Middle frontal gyrus (tissue), 1 donor: Measurements from ENCODE around the gene RPA4.
"Not testable (repeated sequence)": the region's sequence is repeated elsewhere in the genome, so short reads cannot be mapped to it uniquely, and the experiment has no call there.

Experiments
- DNase-seq: peaks from one replicate; pipeline ENCODE4 v3.0.0-alpha.2; 2015; ENCODE audit warnings: low spot score; ENCODE audit errors: extremely low spot score

RPA4 gene, protein sequence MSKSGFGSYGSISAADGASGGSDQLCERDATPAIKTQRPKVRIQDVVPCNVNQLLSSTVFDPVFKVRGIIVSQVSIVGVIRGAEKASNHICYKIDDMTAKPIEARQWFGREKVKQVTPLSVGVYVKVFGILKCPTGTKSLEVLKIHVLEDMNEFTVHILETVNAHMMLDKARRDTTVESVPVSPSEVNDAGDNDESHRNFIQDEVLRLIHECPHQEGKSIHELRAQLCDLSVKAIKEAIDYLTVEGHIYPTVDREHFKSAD

DNA sequence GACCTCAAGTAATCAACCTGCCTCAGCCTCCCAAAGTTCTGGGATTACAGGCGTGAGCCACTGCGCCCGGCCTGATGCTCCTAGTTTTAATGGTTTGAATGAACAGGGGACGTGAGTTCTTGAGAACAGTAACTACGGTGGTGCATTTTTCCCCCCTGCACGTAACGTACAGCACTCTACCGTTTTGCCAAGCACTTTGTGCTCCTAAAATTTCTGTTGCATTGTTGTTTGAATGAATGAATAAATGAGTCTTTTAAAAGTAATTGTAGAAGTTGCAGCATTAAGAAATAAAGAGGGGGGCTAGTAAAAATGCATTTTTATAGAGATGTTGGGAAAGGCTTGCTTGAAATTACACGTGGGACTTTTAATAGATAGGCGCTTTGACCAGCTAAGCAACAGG is at the start of gene RPA4:
TSS of gene RPA4 (plus strand) at position 301 of the 400 bp plus-strand sequence. CDS start 403 bp downstream, outside the sequence.
- no peak for DNase-seq

- no peak for DNase-seq
These were observed 49.6 kb upstream of the RPA4 start for GRCh38 chrX:96834137-96834536.

GRCh38 chrX:96835660-96836289 is 47.9 kb upstream of the RPA4 start:
- no peak for DNase-seq

GRCh38 chrX:96837808-96838207 is 45.9 kb upstream of the RPA4 start:
- DNase-seq: no peak

DNA sequence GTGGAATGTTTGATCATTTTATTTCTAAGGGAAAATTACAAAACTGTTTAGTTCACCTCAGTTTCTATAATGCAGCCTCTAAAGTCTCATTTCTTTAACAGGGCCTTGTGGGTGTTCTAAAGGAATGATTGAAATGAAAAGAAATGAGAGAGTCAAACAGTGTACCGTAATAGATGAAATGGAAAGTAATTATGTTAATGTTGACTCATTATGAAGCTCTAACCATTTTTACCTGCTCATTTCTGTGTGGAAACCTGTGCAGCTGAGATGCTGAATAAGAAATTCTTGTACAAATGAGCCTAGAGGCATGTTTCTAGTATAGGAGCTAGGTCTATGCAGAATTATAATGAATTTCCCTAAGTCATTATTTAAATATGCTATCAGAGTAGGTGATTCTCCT is 45.2 kb upstream of the RPA4 start:
- DNase-seq: no peak

GRCh38 chrX:96841325-96841724 is 42.4 kb upstream of the RPA4 start:
- no peak for DNase-seq

GRCh38 chrX:96841866-96842265 is 41.8 kb upstream of the RPA4 start:
- DNase-seq: not testable (repeated sequence)

GRCh38 chrX:96843566-96843965 is 40.1 kb upstream of the RPA4 start:
- DNase-seq: no peak

- no peak for DNase-seq
These were observed 36.9 kb upstream of the RPA4 start for GRCh38 chrX:96846841-96847240.

DNA sequence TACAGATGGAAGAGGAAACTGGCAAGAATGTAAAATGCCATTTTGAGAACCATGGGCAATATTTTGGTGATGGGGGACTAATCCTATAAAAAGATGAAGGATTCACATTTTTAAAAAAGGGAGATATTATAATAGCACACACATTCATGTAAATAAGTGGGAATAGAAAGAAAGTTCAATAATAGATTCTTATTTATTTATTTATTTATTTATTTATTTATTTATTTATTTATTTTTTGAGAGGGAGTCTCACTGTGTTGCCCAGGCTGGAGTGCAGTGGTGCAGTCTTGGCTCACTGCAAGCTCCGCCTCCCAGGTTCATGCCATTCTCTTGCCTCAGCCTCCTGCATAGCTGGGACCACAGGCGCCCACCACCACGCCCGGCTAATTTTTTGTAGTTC is 24.3 kb upstream of the RPA4 start:
- not testable (repeated sequence) for DNase-seq

DNA sequence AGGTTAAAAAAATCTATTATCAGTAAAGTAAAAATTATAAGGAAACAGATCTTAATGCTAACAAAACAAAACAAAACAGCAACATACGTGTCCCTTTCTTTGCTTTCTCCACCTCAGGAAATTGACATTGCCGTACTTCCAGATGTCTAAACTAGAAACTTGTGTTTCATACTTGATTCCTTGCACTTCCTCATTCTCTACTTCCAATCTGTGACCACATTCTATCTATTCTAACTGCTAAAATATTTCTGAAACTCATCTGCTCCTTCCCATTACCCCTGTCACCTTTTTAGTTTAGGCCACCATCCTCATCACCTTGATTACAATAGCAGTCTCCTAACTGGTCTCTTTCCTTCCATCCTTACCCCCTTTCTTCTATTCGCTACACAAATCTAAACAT is 22.5 kb upstream of the RPA4 start:
- DNase-seq: no peak

GRCh38 chrX:96861661-96862060 is 22.0 kb upstream of the RPA4 start:
- no peak for DNase-seq

- DNase-seq: no peak
These were observed 319 bp downstream of the RPA4 start for GRCh38 chrX:96884027-96884426.

GRCh38 chrX:96889726-96890125 is 6.0 kb downstream of the RPA4 start:
- no peak for DNase-seq

- DNase-seq: no peak
These were observed 23.0 kb downstream of the RPA4 start for GRCh38 chrX:96906741-96907140.

- no peak for DNase-seq
These were observed 24.0 kb downstream of the RPA4 start for GRCh38 chrX:96907516-96908272.

GRCh38 chrX:96909291-96909690 is 25.6 kb downstream of the RPA4 start:
- no peak for DNase-seq

- no peak for DNase-seq
These were observed 35.2 kb downstream of the RPA4 start for GRCh38 chrX:96918864-96919263.

- DNase-seq: no peak
These were observed 36.0 kb downstream of the RPA4 start for GRCh38 chrX:96919672-96920071.

- no peak for DNase-seq
These were observed 40.9 kb downstream of the RPA4 start for GRCh38 chrX:96924581-96924980.

DNA sequence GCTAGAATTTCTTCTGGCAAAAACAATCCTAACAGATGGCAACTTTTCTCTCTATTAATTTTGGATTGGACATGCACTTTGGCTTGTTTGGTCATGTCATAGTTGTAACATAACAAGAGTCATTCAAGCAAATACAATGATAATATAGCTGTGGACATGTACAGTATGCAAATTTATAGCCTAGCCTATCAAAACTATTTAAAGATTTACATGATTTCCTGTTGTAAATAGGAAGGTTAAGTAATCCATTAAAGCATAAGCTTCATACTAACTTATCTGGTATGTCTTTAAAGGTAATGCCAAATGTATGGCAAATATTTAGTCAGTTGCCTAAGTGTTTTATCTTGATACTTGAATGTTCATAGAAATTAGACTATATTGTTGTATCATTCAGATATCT is 45.3 kb downstream of the RPA4 start:
- no peak for DNase-seq
